GM12878 (cell line): ENCODE measurements around the gene CNST. TPM values are rescaled to one million over a fixed set of nuclear protein-coding genes. Genes with fewer than 3 reads are reported as not detected.

ENCODE experiments used
- ATAC-seq: fragments of 200-7000 bp; cut with Tn5 transposase; 3 replicates; pipeline ENCODE4 v1.9.1; 2020; ENCODE audit warnings: mild to moderate bottlenecking, moderate library complexity
- BruUV-seq: library from RNA; stranded (reverse); fragments of 400-500 nt; replicated peaks from 2 replicates; lab custom pipeline; 2021; lab: Mats Ljungman, UMichigan
- CTCF ChIA-PET: fragments of 300-600 bp; sonication (Branson Sonifier 250); formaldehyde crosslinking; extraction: SDS; loops from one replicate; lab custom pipeline; 2021; ENCODE audit warnings: inconsistent platforms; lab: Yijun Ruan, JAX
- POLR2A ChIA-PET: fragments of 350-600 bp; formaldehyde crosslinking; extraction: SDS; loops from one replicate; lab custom pipeline; 2021; ENCODE audit warnings: inconsistent platforms; lab: Charles Lee
- RAD21 ChIA-PET: fragments of 300-600 bp; sonication (Branson Sonifier 250); formaldehyde crosslinking; loops from one replicate; lab custom pipeline; 2023; ENCODE audit warnings: antibody characterized with exemption; ENCODE audit not compliant: unreplicated experiment; lab: Charles Lee
- SMC1A ChIA-PET: fragments of 300-600 bp; sonication (Branson Sonifier 250); formaldehyde crosslinking; loops from one replicate; lab custom pipeline; 2023; ENCODE audit not compliant: unreplicated experiment, uncharacterized antibody; lab: Charles Lee
- DNase-seq: peaks from one replicate; pipeline ENCODE4 v3.0.0-alpha.2; 2011; ENCODE audit warnings: low read depth, low spot score
- FAIRE-seq: peaks from 3 replicates; lab custom pipeline; 2011; peaks lifted over from hg19 to GRCh38; lab: Jason Lieb, UNC
- H2AFZ ChIP-seq: 2 replicates; pipeline ENCODE4 v1.6.0; 2011; ENCODE audit warnings: low read depth, low read length, control low read depth; ENCODE audit not compliant: control insufficient read depth
- H3K27ac ChIP-seq: 2 replicates; pipeline ENCODE4 v1.5.1; 2011; ENCODE audit warnings: control low read depth; ENCODE audit not compliant: control insufficient read depth, insufficient read depth
- H3K27me3 ChIP-seq, 2 experiments: replicated peaks in 1 of 2; 2 replicates each; pipeline versions ENCODE4 v1.6.0 to v1.6.1; 2011; ENCODE audit warnings: low read length in 1 of 2; ENCODE audit not compliant: control insufficient read depth in 2 of 2, insufficient read depth in 2 of 2
- H3K36me3 ChIP-seq, 2 experiments: 2 replicates each; pipeline ENCODE4 v1.5.1; 2011; ENCODE audit warnings: low read length in 1 of 2; ENCODE audit not compliant: control insufficient read depth in 2 of 2, insufficient read depth in 2 of 2
- H3K4me1 ChIP-seq: 2 replicates; pipeline ENCODE4 v1.6.1; 2011; ENCODE audit warnings: mild to moderate bottlenecking, low read length, moderate library complexity, mixed read lengths; ENCODE audit not compliant: control insufficient read depth, insufficient read depth
- H3K4me2 ChIP-seq: 2 replicates; pipeline ENCODE4 v1.6.0; 2011; ENCODE audit warnings: control low read depth; ENCODE audit not compliant: control insufficient read depth, insufficient read depth
- H3K4me3 ChIP-seq: fragments of 200-600 bp; sonication (generic); 2 replicates; pipeline ENCODE4 v1.5.1; 2016
- H3K79me2 ChIP-seq: 2 replicates; pipeline ENCODE4 v1.6.0; 2011; ENCODE audit warnings: low read length; ENCODE audit not compliant: control insufficient read depth, insufficient read depth
- H3K9ac ChIP-seq: 2 replicates; pipeline ENCODE4 v1.8.0; 2011; ENCODE audit warnings: low read length, control low read depth, mixed read lengths; ENCODE audit not compliant: control insufficient read depth, insufficient read depth
- H3K9me3 ChIP-seq: replicated peaks from 3 replicates; pipeline ENCODE4 v1.5.1; 2011; ENCODE audit warnings: mild to moderate bottlenecking, low read length; ENCODE audit not compliant: control insufficient read depth, insufficient read depth
- H4K20me1 ChIP-seq: 2 replicates; pipeline ENCODE4 v1.6.0; 2011; ENCODE audit not compliant: control insufficient read depth, insufficient read depth
- BMI1 ChIP-seq: fragments of 450-650 bp; IDR thresholded peaks from 2 replicates; pipeline ENCODE4 v1.6.1; 2016; ENCODE audit warnings: mild to moderate bottlenecking, moderate library complexity, borderline replicate concordance
- CREB1 ChIP-seq: IDR thresholded peaks from 2 replicates; pipeline ENCODE4 v1.6.1; 2012; ENCODE audit warnings: low read depth, mild to moderate bottlenecking, inconsistent platforms
- FOXK2 ChIP-seq: fragments of 450-650 bp; IDR thresholded peaks from 2 replicates; pipeline ENCODE4 v1.6.1; 2017; ENCODE audit warnings: mild to moderate bottlenecking, moderate library complexity
- GATAD2B ChIP-seq: fragments of 450-650 bp; conservative IDR thresholded peaks from 2 replicates; pipeline ENCODE4 v1.6.1; 2017; ENCODE audit warnings: low read depth, mild to moderate bottlenecking, moderate library complexity
- KAT2A ChIP-seq: conservative IDR thresholded peaks from 2 replicates; pipeline ENCODE4 v1.6.1; 2011; ENCODE audit warnings: low read depth, low read length; ENCODE audit not compliant: control insufficient read depth
- KDM1A ChIP-seq: fragments of 200-600 bp; sonication (generic); IDR thresholded peaks from 2 replicates; pipeline ENCODE4 v1.6.1; 2016; ENCODE audit warnings: borderline replicate concordance
- NRF1 ChIP-seq: conservative IDR thresholded peaks from 2 replicates; pipeline ENCODE4 v1.6.1; 2011; ENCODE audit warnings: mild to moderate bottlenecking, low read depth, low read length, improper control_type of control experiment
- SIX5 ChIP-seq: IDR thresholded peaks from 2 replicates; pipeline ENCODE4 v1.6.1; 2011; ENCODE audit warnings: mild to moderate bottlenecking, low read depth, low read length, moderate library complexity; ENCODE audit not compliant: severe bottlenecking
- SPI1 ChIP-seq: IDR thresholded peaks from 2 replicates; pipeline ENCODE4 v1.6.1; 2011; ENCODE audit warnings: low read depth, mild to moderate bottlenecking, low read length, moderate library complexity, borderline replicate concordance; ENCODE audit not compliant: insufficient read depth
- ZSCAN29 ChIP-seq: fragments of 450-650 bp; IDR thresholded peaks from 2 replicates; pipeline ENCODE4 v1.6.1; 2017; ENCODE audit warnings: mild to moderate bottlenecking, moderate library complexity
- WGBS: methylation state at CpG from one replicate; pipeline ENCODE4 v1.1.6; 2016; ENCODE audit warnings: low lambda C conversion rate; ENCODE audit not compliant: insufficient replicate concordance, insufficient coverage; ENCODE audit errors: missing lambda C conversion rate; 5-methylcytosine and 5-hydroxymethylcytosine counted together
- in situ Hi-C: fragments of 300-500 bp; cut with MboI; formaldehyde crosslinking; loops from 9 replicates; pipeline ENCODE4 v1.14.3; 2018; ENCODE audit warnings: mixed read lengths
- intact Hi-C: fragments of 100-400 bp; cut with micrococcal nuclease; formaldehyde crosslinking; loops from one replicate; pipeline ENCODE4 v1.14.2; 2022; ENCODE audit not compliant: unreplicated experiment
- polyA plus RNA-seq, 11 experiments: library from polyadenylated mRNA; depleted of rRNA in 4 of 11; unstranded in 6 of 11; stranded (reverse) in 5 of 11; fragments of >200 nt; fragmentation: Nextera tagmentation in 4 of 11; fragmentation: Illumina TruSeq in 1 of 11; extraction: Ambion mirVana in 4 of 11; extraction: Trizol in 1 of 11; gene quantifications; 1 replicate in 1 of 11; 2 replicates in 10 of 11; pipeline versions ENCODE4 v1.2.1 to v1.2.3, GENCODE V29; 2011 to 2016; ENCODE audit warnings: inconsistent platforms in 2 of 11, missing spikeins in 2 of 11, low read depth in 1 of 11
- total RNA-seq, 4 experiments: library from RNA; depleted of rRNA in 3 of 4; stranded (reverse); fragments of >200 nt in 3 of 4; fragmentation: Illumina TruSeq in 1 of 4; extraction: Trizol in 1 of 4; gene quantifications; 2 replicates each; pipeline versions ENCODE4 v1.2.1 to v1.2.3, GENCODE V29; 2013 to 2021
- TF ChIP-seq, protein P1 (sequence below): fragments of 450-650 bp; formaldehyde crosslinking; IDR thresholded peaks from 2 replicates; pipeline ENCODE4 v1.5.0; 2022; ENCODE audit warnings: mild to moderate bottlenecking, missing genetic modification characterization
- TF ChIP-seq, protein P2 (sequence below): IDR thresholded peaks from 2 replicates; pipeline ENCODE4 v1.6.1; 2011; ENCODE audit warnings: low read depth, low read length, improper control_type of control experiment, borderline replicate concordance

Gene CNST
- total and polyA plus RNA-seq, 10 of the 15 experiments (the other 5 are each of a cell fraction or from before 2014, with no cell fraction given), result 4.8 to 16.2 (median 12.3) TPM

DNA sequence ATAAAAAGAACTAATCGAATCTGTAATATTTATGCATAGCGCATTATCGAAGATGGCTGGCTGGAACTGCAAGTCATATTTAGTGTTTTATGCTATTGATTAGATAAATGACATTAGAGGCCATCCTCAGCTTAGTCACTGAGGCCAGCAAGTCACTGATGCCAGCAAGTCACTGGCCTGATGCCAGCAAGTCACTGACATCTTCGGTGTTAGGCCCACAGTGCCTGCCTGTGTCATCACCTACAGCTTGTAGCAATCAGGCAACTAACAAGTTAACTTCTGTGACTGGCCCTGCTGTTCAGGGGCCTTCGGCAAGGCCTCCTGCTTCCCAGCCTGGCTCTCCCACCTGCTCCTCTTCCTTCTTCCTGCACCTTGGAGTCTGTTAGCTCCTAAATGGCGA is 92.3 kb downstream of the CNST start:
- peaks cover 0 to 4% of the 10 kb centered on the region in 2 experiments; a peak in 2 of 4 replicates for H3K36me3 ChIP-seq
- H3K9ac ChIP-seq, result no peak overlapping the region
- H3K4me2 ChIP-seq, result no peak overlapping the region
- H3K27ac ChIP-seq, result no peak overlapping the region
- BruUV-seq, result no TSS peak
- WGBS, result 85% methylated on average over 6 of the region's 6 CpGs
- ATAC-seq (no peak), DNase-seq (no peak), FAIRE-seq (no peak)
- POLR2A ChIA-PET, result interaction anchor here (0.5 kb wide), 1 partner anchor 41 kb away, joined by 5 read pairs; no protein-coding TSS in a partner anchor
- SMC1A ChIA-PET, result interaction anchor here (1.0 to 1.1 kb wide), 2 partner anchors 9 to 26 kb away, joined by 3 read pairs; no protein-coding TSS in a partner anchor
- intact Hi-C loops (no loop called here), in situ Hi-C loops (no loop called here)
- H3K79me2 ChIP-seq, result no peaks in the 10 kb centered on the region
- TF ChIP-seq CREB1 (no peak), NRF1 (no peak), ZSCAN29 (no peak), GATAD2B (no peak), FOXK2 (no peak), KAT2A (no peak), KDM1A (no peak), SPI1 (no peak), BMI1 (no peak), SIX5 (no peak)
- TF ChIP-seq, protein P1, sequence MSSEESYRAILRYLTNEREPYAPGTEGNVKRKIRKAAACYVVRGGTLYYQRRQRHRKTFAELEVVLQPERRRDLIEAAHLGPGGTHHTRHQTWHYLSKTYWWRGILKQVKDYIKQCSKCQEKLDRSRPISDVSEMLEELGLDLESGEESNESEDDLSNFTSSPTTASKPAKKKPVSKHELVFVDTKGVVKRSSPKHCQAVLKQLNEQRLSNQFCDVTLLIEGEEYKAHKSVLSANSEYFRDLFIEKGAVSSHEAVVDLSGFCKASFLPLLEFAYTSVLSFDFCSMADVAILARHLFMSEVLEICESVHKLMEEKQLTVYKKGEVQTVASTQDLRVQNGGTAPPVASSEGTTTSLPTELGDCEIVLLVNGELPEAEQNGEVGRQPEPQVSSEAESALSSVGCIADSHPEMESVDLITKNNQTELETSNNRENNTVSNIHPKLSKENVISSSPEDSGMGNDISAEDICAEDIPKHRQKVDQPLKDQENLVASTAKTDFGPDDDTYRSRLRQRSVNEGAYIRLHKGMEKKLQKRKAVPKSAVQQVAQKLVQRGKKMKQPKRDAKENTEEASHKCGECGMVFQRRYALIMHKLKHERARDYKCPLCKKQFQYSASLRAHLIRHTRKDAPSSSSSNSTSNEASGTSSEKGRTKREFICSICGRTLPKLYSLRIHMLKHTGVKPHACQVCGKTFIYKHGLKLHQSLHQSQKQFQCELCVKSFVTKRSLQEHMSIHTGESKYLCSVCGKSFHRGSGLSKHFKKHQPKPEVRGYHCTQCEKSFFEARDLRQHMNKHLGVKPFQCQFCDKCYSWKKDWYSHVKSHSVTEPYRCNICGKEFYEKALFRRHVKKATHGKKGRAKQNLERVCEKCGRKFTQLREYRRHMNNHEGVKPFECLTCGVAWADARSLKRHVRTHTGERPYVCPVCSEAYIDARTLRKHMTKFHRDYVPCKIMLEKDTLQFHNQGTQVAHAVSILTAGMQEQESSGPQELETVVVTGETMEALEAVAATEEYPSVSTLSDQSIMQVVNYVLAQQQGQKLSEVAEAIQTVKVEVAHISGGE (CRISPR knock-in tag), result no peak
- TF ChIP-seq, protein P2, sequence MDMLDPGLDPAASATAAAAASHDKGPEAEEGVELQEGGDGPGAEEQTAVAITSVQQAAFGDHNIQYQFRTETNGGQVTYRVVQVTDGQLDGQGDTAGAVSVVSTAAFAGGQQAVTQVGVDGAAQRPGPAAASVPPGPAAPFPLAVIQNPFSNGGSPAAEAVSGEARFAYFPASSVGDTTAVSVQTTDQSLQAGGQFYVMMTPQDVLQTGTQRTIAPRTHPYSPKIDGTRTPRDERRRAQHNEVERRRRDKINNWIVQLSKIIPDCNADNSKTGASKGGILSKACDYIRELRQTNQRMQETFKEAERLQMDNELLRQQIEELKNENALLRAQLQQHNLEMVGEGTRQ, result no peak
- CTCF ChIA-PET, result no interaction called here
- H3K4me1 ChIP-seq, result peaks cover 3% of the 10 kb centered on the region; the same call in 1 of the 2 replicates
- no peaks in the 10 kb centered on the region for H3K9me3 ChIP-seq
- no peak overlapping the region for H2AFZ ChIP-seq
- H3K4me3 ChIP-seq, result no peak overlapping the region
- no peaks in the 10 kb centered on the region for H3K27me3 ChIP-seq
- RAD21 ChIA-PET, result no interaction called here
- no peaks in the 10 kb centered on the region for H4K20me1 ChIP-seq
